HG03342 (cell line): Measurements from ENCODE around the gene ABCC4.

Source experiments
- ATAC-seq: cut with Tn5 transposase; IDR thresholded peaks from one replicate; pipeline ENCODE4 v1.9.1; 2021; ENCODE audit warnings: mild to moderate bottlenecking, moderate library complexity; ENCODE audit not compliant: unreplicated experiment

ABCC4 gene

DNA sequence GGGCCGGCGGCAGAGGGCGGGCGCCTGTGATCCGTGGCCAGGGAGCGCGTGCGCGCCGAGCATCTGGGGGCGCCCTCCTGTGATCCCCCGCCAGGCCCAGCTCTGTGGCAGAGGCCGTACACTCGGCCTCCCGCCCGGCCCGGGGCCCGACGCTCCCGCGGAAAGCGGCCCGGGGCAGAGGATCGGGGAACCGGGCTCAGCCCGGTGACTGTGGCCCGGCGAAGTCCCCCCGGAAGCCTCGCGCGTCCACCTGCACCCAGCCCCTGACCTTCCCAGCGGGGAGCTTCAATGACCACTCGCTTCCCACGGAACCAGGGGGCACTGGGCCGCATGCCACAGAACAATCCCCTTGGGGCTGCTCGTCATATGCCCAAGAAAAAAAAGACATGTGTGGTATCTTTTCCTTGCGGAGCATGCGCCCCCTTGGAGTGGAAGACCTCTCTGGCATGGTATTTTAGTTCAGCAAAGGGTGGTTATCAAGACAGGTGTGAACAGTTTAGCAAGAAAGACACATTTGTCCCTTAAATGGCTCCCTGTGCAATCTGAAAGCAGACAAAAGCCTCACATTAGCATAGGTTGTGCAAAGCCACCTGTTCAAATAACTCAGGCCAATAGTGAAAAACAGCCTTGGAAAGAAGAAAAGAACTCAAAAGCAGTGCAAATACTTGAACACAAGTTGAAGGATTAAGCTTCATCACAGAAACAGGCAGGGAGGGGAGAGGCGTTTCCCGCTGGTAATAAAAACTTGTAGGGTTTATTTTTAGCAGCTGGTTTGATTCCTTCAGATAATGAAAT is 298.0 kb downstream of the ABCC4 start:
- no peak for ATAC-seq

DNA sequence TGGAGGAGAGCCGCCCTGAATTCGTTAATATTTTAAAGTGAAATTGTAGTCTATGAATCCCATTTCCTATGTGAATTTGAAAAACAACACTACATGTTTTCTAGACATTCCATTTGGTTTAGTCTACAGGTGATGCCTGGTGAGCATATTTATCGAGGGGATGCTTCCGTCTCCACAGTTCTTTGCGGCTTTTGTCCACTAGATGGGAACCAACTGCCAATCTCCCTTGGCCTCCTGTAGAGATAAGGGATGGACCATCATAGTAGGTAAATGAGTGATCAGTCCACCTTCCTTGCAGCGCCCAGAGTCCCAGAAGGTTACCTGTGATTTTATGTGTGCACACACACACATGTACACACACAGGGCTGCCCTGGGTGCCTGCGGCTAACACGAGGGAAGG is 299.1 kb downstream of the ABCC4 start:
- no peak for ATAC-seq

DNA sequence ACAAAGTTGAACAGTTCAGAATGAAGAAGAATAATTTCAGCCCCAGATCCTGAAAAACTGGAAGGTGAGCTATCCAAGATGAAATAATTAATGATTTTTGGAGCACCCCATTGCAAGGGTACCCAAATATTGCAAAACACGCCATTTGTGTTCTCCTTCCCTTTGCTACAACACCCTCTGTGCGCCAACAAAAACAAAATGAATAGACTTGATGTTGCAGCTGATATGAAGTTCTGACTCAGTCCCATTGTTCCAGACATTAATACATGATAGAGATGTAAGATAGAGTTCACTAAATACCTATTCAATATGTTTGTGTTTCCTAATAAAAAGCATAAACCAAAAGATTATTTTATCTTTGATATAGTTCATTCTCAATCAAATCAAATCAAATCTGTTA is 301.4 kb downstream of the ABCC4 start:
- ATAC-seq, result no peak

DNA sequence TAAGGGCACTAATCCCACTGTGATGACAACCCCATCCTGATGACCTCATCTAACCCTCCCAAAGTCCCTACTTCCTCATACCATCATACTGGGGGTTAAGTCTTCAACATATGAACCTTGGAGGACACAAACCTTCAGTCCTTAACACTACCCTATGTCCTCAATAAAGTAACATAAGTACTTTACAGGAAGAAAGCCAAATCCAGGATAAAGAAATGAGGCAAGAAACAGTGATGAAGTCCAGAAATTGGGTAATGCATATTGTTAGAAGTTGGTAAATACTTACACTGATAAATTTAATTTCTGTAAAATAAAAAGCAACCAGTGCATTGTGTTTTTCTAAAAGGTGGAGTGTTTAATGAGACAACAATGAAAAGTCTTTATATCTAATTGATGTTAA is 304.1 kb downstream of the ABCC4 start:
- ATAC-seq, result no peak

DNA sequence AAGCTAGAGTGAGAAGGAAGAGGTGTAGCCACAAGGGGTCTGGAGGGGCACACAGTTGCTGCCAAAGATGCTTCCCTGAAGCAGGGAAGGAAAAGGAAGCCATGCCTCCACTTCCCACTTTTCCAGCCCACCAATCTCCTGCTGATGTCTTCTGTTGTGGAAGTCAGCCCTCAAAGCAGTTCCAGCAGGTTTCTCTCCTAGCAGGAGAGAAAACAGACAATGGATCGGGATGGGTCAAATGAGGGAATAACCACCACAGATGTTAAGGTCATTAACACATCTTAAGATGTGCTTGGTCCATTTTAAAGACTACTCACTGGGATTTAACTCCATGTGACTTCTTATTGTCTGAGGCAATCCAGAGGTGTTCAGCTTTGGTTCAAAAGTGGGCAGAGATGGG is 304.8 kb downstream of the ABCC4 start:
- no peak for ATAC-seq

DNA sequence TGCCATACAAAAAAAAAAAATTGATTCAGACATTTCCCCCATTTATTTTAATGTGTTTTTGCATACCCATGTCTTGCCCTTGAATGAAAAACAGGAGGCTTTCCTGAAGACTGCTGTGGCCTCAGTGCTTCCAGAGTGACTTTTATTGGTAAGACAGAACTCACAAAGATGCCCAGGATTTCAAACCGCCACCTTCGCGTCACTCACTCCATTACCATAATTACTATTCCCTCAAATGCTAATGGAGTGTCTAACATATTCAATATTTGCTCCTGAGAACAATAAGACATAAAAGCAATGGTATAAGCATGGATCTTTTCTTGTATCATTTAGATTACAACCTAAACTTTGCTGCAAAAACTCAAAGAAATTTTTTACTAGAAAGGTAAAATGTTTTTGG is 306.7 kb downstream of the ABCC4 start:
- no peak for ATAC-seq

DNA sequence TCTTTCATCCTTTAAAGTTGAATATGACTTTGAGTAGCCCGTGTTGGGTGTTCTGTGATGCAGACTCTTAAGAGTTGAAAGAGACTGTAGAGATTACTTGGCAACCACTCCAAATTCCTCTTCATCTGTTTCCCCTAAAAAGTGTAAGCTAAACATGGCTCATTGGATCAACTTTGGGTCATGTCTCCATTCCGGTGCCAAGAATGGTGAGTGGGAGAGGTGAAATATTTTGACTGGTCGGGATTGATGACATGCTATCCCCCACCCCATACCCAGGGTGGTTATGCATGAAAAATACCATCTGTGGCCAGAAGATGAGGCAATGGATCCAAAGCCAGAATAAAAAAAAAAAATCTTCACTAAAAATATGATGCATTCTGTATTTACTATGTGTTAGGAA is 307.6 kb downstream of the ABCC4 start:
- no peak for ATAC-seq

DNA sequence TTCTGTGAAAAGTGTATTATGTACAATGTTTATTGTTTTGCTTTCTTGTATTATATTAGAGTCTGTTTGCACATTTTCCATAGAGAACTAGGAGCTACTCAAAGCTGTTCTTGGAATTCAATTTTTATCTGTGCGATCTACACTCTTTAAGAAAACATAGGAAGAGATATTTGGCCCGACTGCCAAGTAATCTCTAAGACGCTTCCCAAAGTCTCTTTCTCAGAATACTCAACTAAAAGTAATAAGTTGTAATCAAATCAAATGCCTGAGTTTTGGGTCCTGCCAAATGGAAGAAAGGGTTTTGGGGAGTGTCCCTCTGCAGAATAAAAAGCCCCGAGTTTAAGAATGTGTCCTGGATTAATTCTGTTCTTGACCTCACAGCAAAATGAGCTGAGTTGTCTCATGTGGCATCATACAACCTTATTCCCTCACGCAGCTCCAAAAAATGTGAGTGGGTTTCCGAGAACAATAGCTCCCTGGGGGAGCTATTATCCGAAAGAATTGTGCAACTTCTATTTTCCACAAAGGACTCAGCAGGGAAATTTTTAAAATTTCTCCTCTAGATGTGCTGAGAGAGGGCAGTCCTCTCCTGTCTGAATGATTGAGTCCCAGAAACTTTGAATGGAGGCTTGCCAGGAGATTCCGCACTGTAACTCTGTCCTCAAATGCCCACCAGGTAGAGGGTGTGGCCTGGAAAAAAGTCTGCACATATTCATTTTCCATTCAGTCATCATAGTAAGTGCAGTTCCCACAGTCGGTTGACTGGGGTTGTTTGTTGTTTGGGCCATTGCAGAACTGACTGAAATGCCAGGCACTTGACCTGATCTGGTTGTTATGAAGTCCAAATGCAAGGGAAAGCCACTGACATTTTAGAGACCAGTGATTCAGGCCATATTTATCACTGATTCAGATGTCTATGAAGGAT is 309.0 kb downstream of the ABCC4 start:
- no peak for ATAC-seq

DNA sequence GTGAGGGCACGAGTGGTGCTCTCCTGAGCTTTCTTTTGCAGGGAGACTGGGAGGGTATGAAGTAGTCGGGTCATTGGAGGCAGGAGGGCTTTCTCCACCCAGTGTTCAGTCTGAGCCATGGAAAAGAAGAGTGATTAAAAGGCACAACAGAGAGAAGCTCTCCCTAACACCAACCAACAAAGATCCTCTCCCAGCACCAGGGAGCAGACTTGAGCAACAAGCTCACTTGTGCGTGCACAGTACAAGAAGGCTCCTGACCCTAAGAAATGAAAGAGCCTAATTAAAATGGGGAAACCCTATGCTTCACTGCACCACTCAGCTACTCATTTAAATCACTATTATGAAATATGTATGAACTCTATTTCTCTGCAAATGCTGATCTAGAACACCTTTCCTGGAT is 312.6 kb downstream of the ABCC4 start:
- ATAC-seq, result no peak

DNA sequence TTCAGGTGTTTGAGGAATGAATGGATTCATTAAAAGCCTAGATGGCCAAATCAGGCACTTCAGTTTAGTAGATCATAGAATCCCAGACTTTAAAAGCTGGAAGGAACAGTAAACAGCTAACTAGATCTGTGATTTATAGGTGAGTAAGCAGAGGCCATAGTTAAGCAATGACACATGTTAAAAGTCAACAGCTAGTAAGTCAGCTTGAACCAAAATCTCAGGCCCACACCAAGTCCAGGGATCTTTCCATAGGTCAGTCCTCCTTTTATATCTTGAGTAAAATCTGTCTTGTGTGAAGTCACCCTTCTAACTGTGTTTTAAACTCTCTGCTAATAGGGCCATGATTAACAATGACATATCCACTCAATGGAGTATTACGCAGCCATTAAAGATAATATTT is 313.4 kb downstream of the ABCC4 start:
- no peak for ATAC-seq

DNA sequence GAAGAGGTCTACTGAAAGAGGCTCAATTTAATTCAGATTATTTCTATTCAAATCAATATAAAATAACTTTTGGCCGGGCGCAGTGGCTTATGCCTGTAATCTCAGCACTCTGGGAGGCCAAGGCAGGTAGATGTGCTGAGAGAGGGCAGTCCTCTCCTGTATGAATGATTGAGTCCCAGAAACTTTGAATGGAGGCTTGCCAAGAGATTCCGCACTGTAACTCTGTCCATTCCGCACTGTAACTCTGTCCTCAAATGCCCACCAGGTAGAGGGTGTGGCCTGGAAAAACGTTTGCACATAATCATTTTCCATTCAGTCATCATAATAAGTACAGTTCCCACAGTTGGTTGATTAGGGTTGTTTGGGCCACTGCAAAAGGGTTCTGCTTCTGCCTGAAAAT is 314.2 kb downstream of the ABCC4 start:
- no peak for ATAC-seq

DNA sequence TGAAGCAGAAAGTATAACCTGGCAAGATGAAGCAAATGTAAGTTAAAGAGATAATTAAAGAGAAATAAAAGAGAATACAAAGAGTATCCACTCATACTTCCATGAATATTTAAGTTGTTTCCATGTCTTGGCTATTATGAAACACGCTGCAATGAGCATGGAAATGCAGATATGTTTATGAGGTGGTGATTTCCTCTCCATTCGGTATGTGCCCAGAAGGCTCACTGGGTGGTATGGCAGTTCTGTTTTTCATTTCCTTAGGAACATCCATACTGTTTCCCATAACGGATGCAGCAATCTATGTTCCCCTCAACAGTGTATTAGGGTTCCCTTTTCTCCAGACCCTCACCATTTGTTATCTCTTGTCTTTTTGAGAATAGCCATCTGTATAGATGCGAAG is 316.3 kb downstream of the ABCC4 start:
- ATAC-seq, result no peak

DNA sequence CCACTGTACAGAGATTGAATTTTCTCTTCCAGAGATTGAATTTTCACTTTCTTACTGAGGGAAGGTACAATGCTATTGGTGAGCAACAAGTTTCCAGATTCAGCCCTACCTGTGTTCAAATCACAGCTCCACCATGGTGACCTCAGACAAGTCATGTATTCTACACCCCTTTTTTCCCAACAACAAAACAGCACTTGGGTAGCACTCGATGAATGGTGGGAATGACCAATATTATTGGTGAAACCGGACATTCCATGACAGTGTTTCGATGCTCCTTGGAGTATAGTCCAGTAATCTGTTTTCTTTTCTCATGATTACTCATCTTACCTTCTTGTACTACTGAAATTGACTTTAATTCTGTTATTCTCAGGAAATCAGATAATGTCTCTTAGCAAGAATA is 322.7 kb downstream of the ABCC4 start:
- no peak for ATAC-seq

DNA sequence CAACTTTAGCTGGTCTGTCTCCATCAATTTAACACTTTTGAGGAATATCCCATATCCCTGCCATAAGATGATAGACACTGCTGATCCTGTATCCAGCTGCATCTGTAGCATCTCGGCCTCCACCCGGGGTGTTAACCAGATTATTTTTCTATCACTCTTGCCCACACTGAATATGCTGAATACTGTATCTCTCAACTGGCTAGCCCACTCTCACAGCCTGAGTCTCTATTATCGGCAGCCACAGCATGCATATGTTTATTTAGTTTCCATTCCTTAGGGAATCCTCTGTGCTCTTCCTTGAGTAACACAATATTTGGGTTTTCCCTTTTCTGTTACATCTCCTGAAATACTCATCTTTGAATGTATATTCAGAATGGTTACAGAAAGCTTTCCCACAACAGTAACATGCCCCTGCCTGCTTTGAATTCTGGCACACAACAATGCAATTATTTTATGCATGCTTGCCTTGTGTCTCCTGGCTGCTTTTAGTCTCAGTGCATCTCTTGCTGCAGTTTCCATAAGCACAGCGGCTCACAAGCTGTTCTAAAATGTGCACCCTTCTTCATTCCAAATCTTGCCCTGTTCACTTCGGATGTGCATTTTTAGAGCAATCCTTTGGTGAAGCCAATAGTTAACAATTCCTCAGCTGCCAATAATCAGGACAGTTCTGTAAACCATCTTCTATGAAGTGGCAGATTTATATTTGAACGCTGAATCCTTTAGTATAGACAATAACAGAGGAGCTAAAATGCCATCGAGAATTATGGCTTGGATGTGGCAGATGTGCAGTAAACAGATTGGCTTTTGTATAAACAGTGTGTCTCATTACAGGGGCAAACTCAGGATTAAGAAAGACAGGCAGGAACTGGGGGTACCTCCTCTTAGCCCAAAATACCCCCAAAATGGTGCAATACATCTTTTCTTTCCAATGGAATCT is 327.0 kb downstream of the ABCC4 start:
- ATAC-seq, result no peak

DNA sequence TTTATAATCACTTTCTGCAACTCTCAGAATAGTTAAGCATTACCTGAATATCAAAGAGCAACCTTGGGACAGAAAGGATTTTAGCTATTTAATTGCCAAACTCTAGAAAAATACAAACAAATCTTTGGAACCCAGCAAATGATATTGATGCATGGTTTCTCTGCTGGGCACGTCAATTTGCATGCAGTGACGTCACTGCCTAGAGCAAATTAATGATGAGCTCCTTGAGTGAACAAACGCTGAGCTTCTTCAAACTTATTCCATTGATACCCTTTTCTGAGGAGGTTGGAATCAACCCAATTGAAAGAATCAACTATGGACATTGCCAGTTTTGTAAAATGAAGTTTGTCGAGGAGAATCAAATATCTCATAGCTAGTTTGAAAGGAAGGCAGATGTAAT is 329.0 kb downstream of the ABCC4 start:
- ATAC-seq, result no peak
